H1 (cell line): ENCODE results near the gene NOP16. TPM values are rescaled to one million over a fixed set of nuclear protein-coding genes. Genes with fewer than 3 reads are reported as not detected.

ENCODE experiments used
- CTCF ChIA-PET: fragments of 300-600 bp; sonication (Branson Sonifier 250); formaldehyde crosslinking; loops from one replicate; lab custom pipeline; 2021; ENCODE audit not compliant: partially characterized antibody; lab: Charles Lee
- POLR2A ChIA-PET: fragments of 300-600 bp; sonication (Branson Sonifier 250); formaldehyde crosslinking; loops from one replicate; lab custom pipeline; 2021; ENCODE audit warnings: inconsistent platforms; ENCODE audit not compliant: partially characterized antibody; lab: Charles Lee
- DNase-seq, 2 experiments: peaks; one replicate each; pipeline versions ENCODE4 v3.0.0 to v3.0.0-alpha.2; 2010 to 2022; ENCODE audit warnings: low spot score in 2 of 2, low read depth in 1 of 2, mixed read lengths in 1 of 2
- FAIRE-seq: peaks from 2 replicates; lab custom pipeline; 2011; peaks lifted over from hg19 to GRCh38; lab: Jason Lieb, UNC
- H2AFZ ChIP-seq: 2 replicates; pipeline ENCODE4 v1.8.1; 2012; ENCODE audit warnings: low read length, inconsistent platforms
- H2AK5ac ChIP-seq: 2 replicates; pipeline ENCODE4 v1.6.1; 2013; ENCODE audit warnings: low read depth, low read length
- H2BK120ac ChIP-seq: replicated peaks from 2 replicates; pipeline ENCODE3; 2013; ENCODE audit warnings: low read depth, low read length, inconsistent platforms
- H2BK12ac ChIP-seq: 2 replicates; pipeline ENCODE4 v1.6.1; 2013; ENCODE audit warnings: low read depth, low read length
- H2BK15ac ChIP-seq: 2 replicates; pipeline ENCODE4 v1.6.1; 2013; ENCODE audit warnings: low read length
- H2BK20ac ChIP-seq: 2 replicates; pipeline ENCODE4 v1.6.1; 2013; ENCODE audit warnings: low read length
- H2BK5ac ChIP-seq: 2 replicates; pipeline ENCODE4 v1.6.1; 2013; ENCODE audit warnings: low read depth, low read length
- H3K14ac ChIP-seq: 2 replicates; pipeline ENCODE4 v1.6.1; 2013; ENCODE audit warnings: inconsistent platforms; ENCODE audit not compliant: insufficient read length
- H3K18ac ChIP-seq: 2 replicates; pipeline ENCODE4 v1.6.1; 2013; ENCODE audit warnings: low read length; ENCODE audit errors: extremely low read depth
- H3K23ac ChIP-seq: 2 replicates; pipeline ENCODE4 v1.6.1; 2013; ENCODE audit warnings: inconsistent platforms; ENCODE audit not compliant: insufficient read length
- H3K23me2 ChIP-seq: 2 replicates; pipeline ENCODE4 v1.6.1; 2013; ENCODE audit warnings: low read depth, low read length
- H3K27ac ChIP-seq: 2 replicates; pipeline ENCODE4 v1.6.1; 2011; ENCODE audit warnings: low read depth, low read length, inconsistent platforms
- H3K27me3 ChIP-seq, 4 experiments: replicated peaks in 1 of 4; 1 replicate in 1 of 4; 2 replicates in 3 of 4; pipeline versions ENCODE4 v1.6.1 to v1.8.1; 2011 to 2013; ENCODE audit warnings: low read length in 3 of 4, mild to moderate bottlenecking in 3 of 4, inconsistent platforms in 2 of 4, mixed read lengths in 2 of 4, moderate library complexity in 1 of 4; ENCODE audit not compliant: control insufficient read depth in 3 of 4, insufficient read depth in 3 of 4; ENCODE audit errors: extremely low read depth in 1 of 4
- H3K36me3 ChIP-seq, 4 experiments: 2 replicates each; pipeline versions ENCODE4 v1.6.1 to v1.8.1; 2011 to 2013; ENCODE audit warnings: mild to moderate bottlenecking in 4 of 4, low read length in 3 of 4, moderate library complexity in 2 of 4, control low read depth in 1 of 4, inconsistent platforms in 1 of 4; ENCODE audit not compliant: insufficient read depth in 4 of 4, control insufficient read depth in 2 of 4
- H3K4ac ChIP-seq: replicated peaks from 2 replicates; pipeline ENCODE3; 2013; ENCODE audit warnings: low read length, low read depth, mixed read lengths, inconsistent platforms; ENCODE audit not compliant: insufficient read length
- H3K4me1 ChIP-seq, 4 experiments: replicated peaks in 1 of 4; 1 replicate in 1 of 4; 2 replicates in 3 of 4; pipeline versions ENCODE4 v1.6.1 to v1.8.1; 2011 to 2013; ENCODE audit warnings: low read length in 3 of 4, inconsistent platforms in 2 of 4, mixed read lengths in 1 of 4; ENCODE audit not compliant: insufficient read depth in 4 of 4, control insufficient read depth in 3 of 4
- H3K4me2 ChIP-seq, 2 experiments: 2 replicates each; pipeline versions ENCODE4 v1.6.1 to v1.8.1; 2011 to 2013; ENCODE audit warnings: low read depth in 2 of 2, low read length in 2 of 2, control low read depth in 1 of 2, inconsistent platforms in 1 of 2, mild to moderate bottlenecking in 1 of 2; ENCODE audit not compliant: insufficient read depth in 1 of 2
- H3K4me3 ChIP-seq, 4 experiments: fragments of 200-600, 300-600 bp in 1 of 4; sonication (generic), shearing (Covaris generic), sonication (Bioruptor Twin) in 1 of 4; 2 replicates each; pipeline versions ENCODE4 v1.5.1 to v1.8.1; 2011 to 2016; ENCODE audit warnings: low read length in 4 of 4, low read depth in 3 of 4, control low read depth in 2 of 4, inconsistent platforms in 2 of 4, mild to moderate bottlenecking in 2 of 4, mixed read lengths in 1 of 4, moderate library complexity in 1 of 4; ENCODE audit not compliant: insufficient read depth in 2 of 4; ENCODE audit errors: extremely low read depth in 1 of 4
- H3K56ac ChIP-seq: replicated peaks from 2 replicates; pipeline ENCODE3; 2013; ENCODE audit warnings: low read depth, mild to moderate bottlenecking, mixed read lengths, low read length, inconsistent platforms; ENCODE audit not compliant: insufficient read length
- H3K79me1 ChIP-seq: 2 replicates; pipeline ENCODE4 v1.6.1; 2013; ENCODE audit warnings: low read depth, low read length, control low read depth
- H3K79me2 ChIP-seq, 2 experiments: 2 replicates each; pipeline versions ENCODE4 v1.6.1 to v1.8.1; 2012 to 2013; ENCODE audit warnings: low read length in 2 of 2, mild to moderate bottlenecking in 2 of 2, inconsistent platforms in 1 of 2; ENCODE audit not compliant: insufficient read depth in 2 of 2, control insufficient read depth in 1 of 2
- H3K9ac ChIP-seq, 4 experiments: replicated peaks in 1 of 4; 1 replicate in 1 of 4; 2 replicates in 3 of 4; pipeline versions ENCODE4 v1.6.1 to v1.8.1; 2011 to 2013; ENCODE audit warnings: low read depth in 3 of 4, low read length in 3 of 4, control low read depth in 2 of 4, mild to moderate bottlenecking in 2 of 4, moderate library complexity in 2 of 4, inconsistent platforms in 1 of 4; ENCODE audit errors: extremely low read depth in 1 of 4
- H3K9me3 ChIP-seq, 2 experiments: 2 replicates each; pipeline versions ENCODE4 v1.6.1 to v1.8.1; 2012 to 2013; ENCODE audit warnings: mild to moderate bottlenecking in 2 of 2, moderate library complexity in 2 of 2, control low read depth in 1 of 2, inconsistent platforms in 1 of 2, low read depth in 1 of 2, low read length in 1 of 2, mixed read lengths in 1 of 2; ENCODE audit not compliant: insufficient read depth in 2 of 2
- H4K20me1 ChIP-seq, 2 experiments: replicated peaks in 1 of 2; 2 replicates each; pipeline versions ENCODE3 to v1.8.1; 2011 to 2013; ENCODE audit warnings: inconsistent platforms in 2 of 2, low read length in 2 of 2, mild to moderate bottlenecking in 1 of 2; ENCODE audit not compliant: insufficient read depth in 2 of 2, control insufficient read depth in 1 of 2
- H4K5ac ChIP-seq: 2 replicates; pipeline ENCODE4 v1.6.1; 2013; ENCODE audit warnings: low read length, low read depth, mixed read lengths, inconsistent platforms; ENCODE audit not compliant: insufficient read length
- H4K8ac ChIP-seq: 2 replicates; pipeline ENCODE4 v1.8.0; 2013; ENCODE audit warnings: mild to moderate bottlenecking, moderate library complexity, low read length, inconsistent platforms; ENCODE audit not compliant: insufficient read depth; ENCODE audit errors: extremely low read depth
- H4K91ac ChIP-seq: replicated peaks from 2 replicates; pipeline ENCODE3; 2013; ENCODE audit warnings: low read length, mixed read lengths, inconsistent platforms; ENCODE audit not compliant: insufficient read length
- BACH1 ChIP-seq: IDR thresholded peaks from 2 replicates; pipeline ENCODE4 v1.6.1; 2012; ENCODE audit warnings: low read length, improper control_type of control experiment
- CBX5 ChIP-seq: fragments of 300-800, 300-1000 bp; sonication (generic); IDR thresholded peaks from 2 replicates; pipeline ENCODE4 v1.7.1; 2016; ENCODE audit warnings: antibody characterized with exemption, low read length, low read depth
- CREB1 ChIP-seq: IDR thresholded peaks from 2 replicates; pipeline ENCODE4 v1.6.1; 2012; ENCODE audit warnings: inconsistent platforms
- CTBP2 ChIP-seq: IDR thresholded peaks from 2 replicates; pipeline ENCODE4 v1.7.0; 2011; ENCODE audit warnings: borderline replicate concordance, mild to moderate bottlenecking, moderate library complexity, mixed read lengths, low read length; ENCODE audit not compliant: insufficient read depth, insufficient read length
- GABPA ChIP-seq: IDR thresholded peaks from 2 replicates; pipeline ENCODE4 v1.6.1; 2011; ENCODE audit warnings: mild to moderate bottlenecking, low read length, moderate library complexity, borderline replicate concordance; ENCODE audit not compliant: insufficient read depth
- HDAC6 ChIP-seq: IDR thresholded peaks from one replicate; pipeline ENCODE4 v1.7.1; 2012; ENCODE audit warnings: low read depth, mild to moderate bottlenecking, inconsistent platforms, low read length, moderate library complexity
- KDM4A ChIP-seq: IDR thresholded peaks from one replicate; pipeline ENCODE4 v1.7.1; 2012; ENCODE audit warnings: low read depth, mild to moderate bottlenecking, moderate library complexity, low read length, inconsistent platforms; ENCODE audit not compliant: severe bottlenecking
- KDM5A ChIP-seq: fragments of 200-600 bp; IDR thresholded peaks from 2 replicates; pipeline ENCODE4 v1.7.1; 2012; ENCODE audit warnings: mild to moderate bottlenecking, low read length, inconsistent platforms, mixed read lengths
- POLR2AphosphoS5 ChIP-seq: IDR thresholded peaks from 2 replicates; pipeline ENCODE4 v1.6.1; 2011; ENCODE audit warnings: low read depth, low read length
- RAD21 ChIP-seq, 2 experiments: IDR thresholded peaks in 1 of 2; conservative IDR thresholded peaks in 1 of 2; 2 replicates each; pipeline ENCODE4 v1.6.1; 2011; ENCODE audit warnings: low read depth in 2 of 2, low read length in 2 of 2, improper control_type of control experiment in 1 of 2, inconsistent platforms in 1 of 2, mild to moderate bottlenecking in 1 of 2, moderate library complexity in 1 of 2
- SIX5 ChIP-seq: IDR thresholded peaks from 2 replicates; pipeline ENCODE4 v1.6.1; 2011; ENCODE audit warnings: mild to moderate bottlenecking, low read depth, low read length
- SP2 ChIP-seq: IDR thresholded peaks from 2 replicates; pipeline ENCODE4 v1.6.1; 2012; ENCODE audit warnings: mild to moderate bottlenecking, low read length, inconsistent platforms
- TBP ChIP-seq: IDR thresholded peaks from 2 replicates; pipeline ENCODE4 v1.6.1; 2011; ENCODE audit warnings: low read depth, low read length, improper control_type of control experiment
- WGBS, 2 experiments: shearing (Covaris generic) in 1 of 2; methylation state at CpG; one replicate each; pipeline versions ENCODE4 v1.1.6 to v1.1.7; 2013 to 2015; ENCODE audit warnings: low lambda C conversion rate in 2 of 2, mixed read lengths in 2 of 2, inconsistent platforms in 1 of 2, low coverage in 1 of 2, missing lambda C conversion rate in 1 of 2; ENCODE audit not compliant: insufficient replicate concordance in 2 of 2, insufficient coverage in 1 of 2, insufficient read length in 1 of 2; ENCODE audit errors: extremely low coverage in 1 of 2, missing lambda C conversion rate in 1 of 2; 5-methylcytosine and 5-hydroxymethylcytosine counted together
- polyA plus RNA-seq, 7 experiments: library from polyadenylated mRNA; depleted of rRNA in 3 of 7; stranded (reverse) in 5 of 7; unstranded in 2 of 7; fragments of >200 nt in 5 of 7; fragments of 200-250 nt in 2 of 7; gene quantifications; 1 replicate in 5 of 7; 2 replicates in 1 of 7; 4 replicates in 1 of 7; pipeline versions ENCODE4 v1.2.1 to v1.2.3, GENCODE V29; 2011 to 2013; ENCODE audit warnings: missing spikeins in 2 of 7, mixed read lengths in 2 of 7
- total RNA-seq: library from RNA; stranded (reverse); fragmentation: NEBNext Ultra II Directional; extraction: Animal tissue kit (Norgen Biotek cat#: 25700); gene quantifications from 2 replicates; pipeline ENCODE4 v1.2.1, GENCODE V29; 2021
- TF ChIP-seq, protein P1 (sequence below): IDR thresholded peaks from 2 replicates; pipeline ENCODE4 v1.6.1; 2012; ENCODE audit warnings: low read length, inconsistent platforms

Gene NOP16
- total and polyA plus RNA-seq, 2 of the 8 experiments (the other 6 are each of a cell fraction or from before 2014, with no cell fraction given), result 46.9 to 65.2 TPM

- H3K9ac ChIP-seq, result no peak overlapping the region
- no peak overlapping the region for H3K56ac ChIP-seq
- H3K9me3 ChIP-seq, result peaks cover 17 to 20% of the 10 kb centered on the region in 2 experiments; a peak in 3 of 4 replicates
- H2BK5ac ChIP-seq, result no peak overlapping the region
- H4K5ac ChIP-seq, result no peak overlapping the region
- no CpG with 5 or more reads among the region's 1 CpG for WGBS, 2 experiments
- no peak overlapping the region for H4K91ac ChIP-seq
- no peaks in the 10 kb centered on the region for H3K79me2 ChIP-seq
- H3K4me2 ChIP-seq, result no peak overlapping the region
- POLR2A ChIA-PET, result no interaction called here
- CTCF ChIA-PET, result no interaction called here
- H3K23me2 ChIP-seq, result no peaks in the 10 kb centered on the region
- no peak overlapping the region for H3K23ac ChIP-seq
- H2BK15ac ChIP-seq, result no peak overlapping the region
- no peak overlapping the region for H2BK120ac ChIP-seq
- no peak overlapping the region for H2BK20ac ChIP-seq
- H4K8ac ChIP-seq, result no peak overlapping the region
- no peaks in the 10 kb centered on the region for H3K79me1 ChIP-seq
- no peaks in the 10 kb centered on the region for H3K27me3 ChIP-seq
- no peak overlapping the region for H3K27ac ChIP-seq
- no peak overlapping the region for H2AK5ac ChIP-seq
- H3K4me1 ChIP-seq, result no peaks in the 10 kb centered on the region
- no peak overlapping the region for H2BK12ac ChIP-seq
- no peak overlapping the region for H2AFZ ChIP-seq
- FAIRE-seq (no peak), DNase-seq (no peak)
- H4K20me1 ChIP-seq, result no peaks in the 10 kb centered on the region
- no peak overlapping the region for H3K18ac ChIP-seq
- no peaks in the 10 kb centered on the region for H3K36me3 ChIP-seq
- H3K4me3 ChIP-seq, result no peak overlapping the region
- H3K14ac ChIP-seq, result no peak overlapping the region
- no peak overlapping the region for H3K4ac ChIP-seq
- no peak for TF ChIP-seq KDM5A
- no peak for TF ChIP-seq SP2
- no peak for TF ChIP-seq KDM4A
- no peak for TF ChIP-seq BACH1
- TF ChIP-seq, protein P1, sequence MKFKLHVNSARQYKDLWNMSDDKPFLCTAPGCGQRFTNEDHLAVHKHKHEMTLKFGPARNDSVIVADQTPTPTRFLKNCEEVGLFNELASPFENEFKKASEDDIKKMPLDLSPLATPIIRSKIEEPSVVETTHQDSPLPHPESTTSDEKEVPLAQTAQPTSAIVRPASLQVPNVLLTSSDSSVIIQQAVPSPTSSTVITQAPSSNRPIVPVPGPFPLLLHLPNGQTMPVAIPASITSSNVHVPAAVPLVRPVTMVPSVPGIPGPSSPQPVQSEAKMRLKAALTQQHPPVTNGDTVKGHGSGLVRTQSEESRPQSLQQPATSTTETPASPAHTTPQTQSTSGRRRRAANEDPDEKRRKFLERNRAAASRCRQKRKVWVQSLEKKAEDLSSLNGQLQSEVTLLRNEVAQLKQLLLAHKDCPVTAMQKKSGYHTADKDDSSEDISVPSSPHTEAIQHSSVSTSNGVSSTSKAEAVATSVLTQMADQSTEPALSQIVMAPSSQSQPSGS, result no peak
- no peak for TF ChIP-seq CTBP2
- no peak for TF ChIP-seq GABPA
- TF ChIP-seq CBX5, result no peak
- no peak for TF ChIP-seq TBP
- TF ChIP-seq HDAC6, result no peak
- no peak for TF ChIP-seq RAD21 (IDR thresholded peaks at IDR 0.05 in 1 of 2, conservative IDR thresholded peaks at IDR 0.05 in 1 of 2; ENCODE audit: low read depth in 2 of 2, low read length in 2 of 2)
- no peak for TF ChIP-seq CREB1
- no peak for TF ChIP-seq POLR2AphosphoS5
- no peak for TF ChIP-seq SIX5
Observed at GRCh38 chr5:176425138-176425537, 36.7 kb upstream of the NOP16 start.
